KMS-11 (cell line): ENCODE measurements around the gene PNCK.

ENCODE experiments used
- H2AFZ ChIP-seq: fragments of 200-600 bp; sonication (generic); 2 replicates; pipeline ENCODE4 v1.6.1; 2016; ENCODE audit warnings: antibody characterized with exemption, mixed run types, low read depth
- H3K27ac ChIP-seq: fragments of 200-600 bp; sonication (generic); 2 replicates; pipeline ENCODE4 v1.6.1; 2016; ENCODE audit warnings: mild to moderate bottlenecking, mixed run types
- H3K27me3 ChIP-seq: fragments of 200-600 bp; sonication (generic); 2 replicates; pipeline ENCODE4 v1.6.1; 2017; ENCODE audit warnings: mild to moderate bottlenecking, low read depth, mixed run types, moderate library complexity; ENCODE audit not compliant: insufficient read depth
- H3K36me3 ChIP-seq: fragments of 200-600 bp; sonication (generic); 2 replicates; pipeline ENCODE4 v1.6.1; 2017; ENCODE audit warnings: mild to moderate bottlenecking, mixed run types; ENCODE audit not compliant: insufficient read depth
- H3K4me1 ChIP-seq: fragments of 200-600 bp; sonication (generic); 2 replicates; pipeline ENCODE4 v1.6.1; 2016; ENCODE audit warnings: mild to moderate bottlenecking, low read depth, mixed run types; ENCODE audit not compliant: poor library complexity, severe bottlenecking
- H3K4me2 ChIP-seq: fragments of 200-600 bp; sonication (generic); 2 replicates; pipeline ENCODE4 v1.7.0; 2016; ENCODE audit warnings: mild to moderate bottlenecking, mixed run types
- H3K4me3 ChIP-seq: fragments of 200-600 bp; sonication (generic); IDR thresholded peaks from 2 replicates; pipeline ENCODE4 v1.6.1; 2017; ENCODE audit warnings: low read depth, low read length, mixed read lengths; ENCODE audit not compliant: insufficient read depth
- H3K79me2 ChIP-seq: fragments of 200-600 bp; sonication (generic); 2 replicates; pipeline ENCODE4 v1.6.1; 2016; ENCODE audit warnings: low read depth, mixed run types; ENCODE audit not compliant: insufficient read depth
- H3K9ac ChIP-seq: fragments of 200-600 bp; sonication (generic); 2 replicates; pipeline ENCODE4 v1.6.1; 2016; ENCODE audit warnings: mild to moderate bottlenecking, mixed run types
- H4K20me1 ChIP-seq: fragments of 200-600 bp; sonication (generic); 2 replicates; pipeline ENCODE4 v1.6.1; 2016; ENCODE audit warnings: mild to moderate bottlenecking, mixed run types; ENCODE audit not compliant: insufficient read depth
- CTCF ChIP-seq: fragments of 200-600 bp; sonication (generic); conservative IDR thresholded peaks from 2 replicates; pipeline ENCODE4 v1.6.1; 2017; ENCODE audit warnings: low read depth, mild to moderate bottlenecking, antibody characterized with exemption, low read length, moderate library complexity, mixed read lengths

PNCK gene

GRCh38 chrX:153631346-153631745, 42.3 kb downstream of the PNCK start:
- H3K79me2 ChIP-seq, result no peaks in the 10 kb centered on the region
- TF ChIP-seq CTCF, result no peak
- H3K9ac ChIP-seq, result no peak overlapping the region
- H2AFZ ChIP-seq, result no peak overlapping the region
- H3K36me3 ChIP-seq, result no peaks in the 10 kb centered on the region
- no peak overlapping the region for H3K4me3 ChIP-seq
- H3K4me2 ChIP-seq, result no peak overlapping the region
- H3K27ac ChIP-seq, result no peak overlapping the region
- H3K27me3 ChIP-seq, result peaks cover 52% of the 10 kb centered on the region
- no peaks in the 10 kb centered on the region for H3K4me1 ChIP-seq
- H4K20me1 ChIP-seq, result no peaks in the 10 kb centered on the region

- Histone ChIP-seq H3K79me2 (no peaks in the 10 kb centered on the region), H4K20me1 (no peaks in the 10 kb centered on the region), H3K4me2 (no peak overlapping the region), H3K4me1 (no peaks in the 10 kb centered on the region), H3K4me3 (no peak overlapping the region), H3K27ac (no peak overlapping the region), H3K36me3 (no peaks in the 10 kb centered on the region), H2AFZ (no peak overlapping the region), H3K9ac (no peak overlapping the region), H3K27me3 (peaks cover 74% of the 10 kb centered on the region)
- no peak for TF ChIP-seq CTCF
Measured at GRCh38 chrX:153628665-153629064, 44.9 kb downstream of the PNCK start.

- H3K27me3 ChIP-seq, result peaks cover 74% of the 10 kb centered on the region
- no peak overlapping the region for H3K9ac ChIP-seq
- H2AFZ ChIP-seq, result no peak overlapping the region
- H3K4me2 ChIP-seq, result no peak overlapping the region
- H3K4me3 ChIP-seq, result no peak overlapping the region
- H3K4me1 ChIP-seq, result no peaks in the 10 kb centered on the region
- no peaks in the 10 kb centered on the region for H3K79me2 ChIP-seq
- H4K20me1 ChIP-seq, result no peaks in the 10 kb centered on the region
- H3K36me3 ChIP-seq, result no peaks in the 10 kb centered on the region
- no peak for TF ChIP-seq CTCF
- H3K27ac ChIP-seq, result no peak overlapping the region
Measured at GRCh38 chrX:153628129-153628528, 45.5 kb downstream of the PNCK start.

GRCh38 chrX:153627675-153628111, 45.9 kb downstream of the PNCK start:
- Histone ChIP-seq H3K4me3 (no peak overlapping the region), H3K4me2 (no peak overlapping the region), H3K27me3 (peaks cover 75% of the 10 kb centered on the region), H3K4me1 (no peaks in the 10 kb centered on the region), H3K27ac (no peak overlapping the region), H3K36me3 (no peaks in the 10 kb centered on the region), H3K9ac (no peak overlapping the region), H4K20me1 (no peaks in the 10 kb centered on the region), H3K79me2 (no peaks in the 10 kb centered on the region), H2AFZ (no peak overlapping the region)
- no peak for TF ChIP-seq CTCF
